ENCODE data around the gene SNCB. TPM values are rescaled to one million over a fixed set of nuclear protein-coding genes. Genes with fewer than 3 reads are reported as not detected.

SNCB gene
- total RNA-seq, 1 donor from 2014 or later: not detected

DNA sequence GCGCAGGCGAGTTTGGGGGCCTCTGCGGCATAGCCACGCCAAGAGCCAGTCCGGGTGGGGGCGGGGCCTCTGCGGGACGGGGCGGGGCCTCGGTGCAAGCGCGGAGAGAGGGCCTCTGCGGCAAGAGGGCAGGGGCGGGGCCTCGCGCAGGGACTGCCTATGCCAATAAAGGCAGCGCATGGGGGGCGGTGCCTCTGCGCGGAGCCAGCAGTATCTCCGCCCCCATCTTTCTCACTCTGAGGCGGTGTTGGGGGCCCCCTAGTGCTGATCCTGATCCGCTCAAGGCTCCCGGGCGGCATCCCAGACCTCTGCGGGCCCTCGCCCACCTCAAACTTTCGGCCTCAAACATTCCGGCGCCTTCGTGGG lies 11.1 kb downstream of the SNCB start:
- Histone ChIP-seq H3K36me3 (no peaks in the 10 kb centered on the region), H3F3A (ENCODE audit: low read depth) (peaks cover 14% of the 10 kb centered on the region), H3K9ac (no peak overlapping the region), H3K27ac (no peak overlapping the region), H3K4me2 (peak overlapping the region; percentile 71), H3K4me3 (peak overlapping the region; percentile 20), H3K9me3 (ENCODE audit: low read depth) (no peaks in the 10 kb centered on the region), H2AFZ (replicated peaks) (peak overlapping the region; percentile 17), H3K27me3 (peaks cover 70% of the 10 kb centered on the region), H4K20me1 (ENCODE audit: low read depth) (peaks cover 9% of the 10 kb centered on the region), H3K79me2 (ENCODE audit: low read depth) (no peaks in the 10 kb centered on the region), H3K4me1 (peaks cover 8% of the 10 kb centered on the region)
- Mint-ChIP-seq H3K9me3 (peaks cover 1% of the 10 kb centered on the region), H3K27me3 (ENCODE audit: insufficient read depth, low read depth) (peaks cover 59% of the 10 kb centered on the region), H3K4me3 (peak overlapping the region; percentile 75), H3K4me1 (peaks cover 20% of the 10 kb centered on the region), H3K27ac (no peak overlapping the region), H3K36me3 (no peaks in the 10 kb centered on the region)
- DNase-seq (ENCODE audit: low spot score): peak; percentile 98
- TF ChIP-seq CTCF (IDR thresholded peaks at IDR 0.05) (peak; percentile 55), EZH2 (IDR thresholded peaks at IDR 0.05) (no peak)

- H3K4me3 Mint-ChIP-seq: peak overlapping the region; percentile 57
- Histone ChIP-seq H2AFZ (replicated peaks) (no peak overlapping the region), H3K9me3 (ENCODE audit: low read depth) (no peaks in the 10 kb centered on the region), H3K4me2 (peak overlapping the region; percentile 36), H3K27me3 (peaks cover 70% of the 10 kb centered on the region), H3K4me1 (peaks cover 8% of the 10 kb centered on the region), H3K4me3 (no peak overlapping the region), H3K27ac (no peak overlapping the region), H4K20me1 (ENCODE audit: low read depth) (peaks cover 9% of the 10 kb centered on the region), H3K36me3 (no peaks in the 10 kb centered on the region), H3K9ac (no peak overlapping the region), H3F3A (ENCODE audit: low read depth) (peaks cover 14% of the 10 kb centered on the region), H3K79me2 (ENCODE audit: low read depth) (no peaks in the 10 kb centered on the region)
- no peaks in the 10 kb centered on the region for H3K36me3 Mint-ChIP-seq
- peaks cover 24% of the 10 kb centered on the region for H3K4me1 Mint-ChIP-seq
- peaks cover 1% of the 10 kb centered on the region for H3K9me3 Mint-ChIP-seq
- no peak overlapping the region for H3K27ac Mint-ChIP-seq
- peaks cover 59% of the 10 kb centered on the region for H3K27me3 Mint-ChIP-seq (ENCODE audit: insufficient read depth, low read depth)
- TF ChIP-seq EZH2 (IDR thresholded peaks at IDR 0.05) (no peak), CTCF (IDR thresholded peaks at IDR 0.05) (no peak), EZH2phosphoT487 (IDR thresholded peaks at IDR 0.05) (no peak)
- no peak for DNase-seq (ENCODE audit: low spot score)
These were observed 11.6 kb downstream of the SNCB start for GRCh38 chr5:176618783-176619182.

DNA sequence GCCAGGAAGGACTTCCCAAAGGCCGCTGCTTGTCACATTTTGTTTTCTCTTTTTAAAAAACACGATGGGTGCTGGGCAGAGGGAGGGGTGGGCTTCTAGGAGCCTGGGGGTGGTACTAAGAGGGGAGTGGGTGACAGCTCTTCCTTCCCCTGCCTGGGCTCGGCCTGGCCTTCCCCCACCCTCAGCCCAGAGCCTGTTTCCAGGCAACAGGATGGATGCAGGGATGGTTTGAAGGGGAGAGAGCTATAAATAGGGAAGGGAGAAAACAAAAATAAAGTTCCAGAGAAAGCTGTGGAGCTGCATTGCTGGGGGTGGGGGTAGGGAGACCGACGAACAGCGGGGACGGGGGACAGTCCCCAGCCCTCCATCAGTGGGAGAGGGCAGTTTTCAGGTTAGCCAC lies 13.8 kb downstream of the SNCB start:
- no peaks in the 10 kb centered on the region for H3K79me2 ChIP-seq (ENCODE audit: low read depth)
- H3K27ac ChIP-seq: no peak overlapping the region
- no peak for DNase-seq (ENCODE audit: low spot score)
- H3K4me1 Mint-ChIP-seq: peaks cover 25% of the 10 kb centered on the region
- H3K9me3 ChIP-seq (ENCODE audit: low read depth): no peaks in the 10 kb centered on the region
- peaks cover 16% of the 10 kb centered on the region for H4K20me1 ChIP-seq (ENCODE audit: low read depth)
- peaks cover 14% of the 10 kb centered on the region for H3F3A ChIP-seq (ENCODE audit: low read depth)
- no peak overlapping the region for H3K4me2 ChIP-seq
- no peak overlapping the region for H3K4me3 Mint-ChIP-seq
- peaks cover 55% of the 10 kb centered on the region for H3K27me3 Mint-ChIP-seq (ENCODE audit: insufficient read depth, low read depth)
- H3K36me3 Mint-ChIP-seq: no peaks in the 10 kb centered on the region
- H3K36me3 ChIP-seq: no peaks in the 10 kb centered on the region
- H3K4me1 ChIP-seq: peaks cover 8% of the 10 kb centered on the region
- no peaks in the 10 kb centered on the region for H3K9me3 Mint-ChIP-seq
- no peak overlapping the region for H3K4me3 ChIP-seq
- TF ChIP-seq CTCF (IDR thresholded peaks at IDR 0.05) (no peak), EZH2phosphoT487 (IDR thresholded peaks at IDR 0.05) (no peak), EZH2 (IDR thresholded peaks at IDR 0.05) (no peak)
- no peak overlapping the region for H3K9ac ChIP-seq
- no peak overlapping the region for H2AFZ ChIP-seq (replicated peaks)
- peaks cover 79% of the 10 kb centered on the region for H3K27me3 ChIP-seq
- H3K27ac Mint-ChIP-seq: peak overlapping the region; percentile 29
